HCT116 (cell line): ENCODE data around the gene TMEM117. TPM values are rescaled to one million over a fixed set of nuclear protein-coding genes. Genes with fewer than 3 reads are reported as not detected.
"Not testable (repeated sequence)": the region's sequence is repeated elsewhere in the genome, so short reads cannot be mapped to it uniquely, and the experiment has no call there.

Experiments used
- ATAC-seq: fragments of 200-7000 bp; cut with Tn5 transposase; 2 replicates; pipeline ENCODE4 v1.9.1; 2020; ENCODE audit warnings: mild to moderate bottlenecking, moderate library complexity
- BruUV-seq: library from RNA; stranded (reverse); fragments of 400-500 nt; replicated peaks from 2 replicates; lab custom pipeline; 2021; lab: Mats Ljungman, UMichigan
- CTCF ChIA-PET: fragments of 300-600 bp; sonication (Branson Sonifier 250); formaldehyde crosslinking; loops from one replicate; lab custom pipeline; 2021; ENCODE audit warnings: antibody characterized with exemption; lab: Charles Lee
- POLR2A ChIA-PET: fragments of 300-600, 350-600 bp; sonication (Branson Sonifier 250); formaldehyde crosslinking; loops from one replicate; lab custom pipeline; 2021; ENCODE audit warnings: antibody characterized with exemption; lab: Charles Lee
- RAD21 ChIA-PET, 2 experiments: fragments of 300-600 bp; sonication (Branson Sonifier 250); formaldehyde crosslinking; loops; one replicate each; lab custom pipeline; 2023; ENCODE audit warnings: low total read pairs in 2 of 2; ENCODE audit not compliant: uncharacterized antibody in 2 of 2, unreplicated experiment in 2 of 2, low non-redundant PET in 1 of 2; lab: Charles Lee
- DNase-seq: peaks from one replicate; pipeline ENCODE4 v3.0.0-alpha.2; 2010; ENCODE audit warnings: low read depth, low spot score
- H2AFZ ChIP-seq: fragments of 200-600 bp; shearing (Covaris generic), sonication (generic); 2 replicates; pipeline ENCODE4 v1.6.1; 2017; ENCODE audit warnings: low read depth, mixed run types, mixed read lengths, antibody characterized with exemption, low read length; ENCODE audit not compliant: poor library complexity, severe bottlenecking
- H3K27ac ChIP-seq: 2 replicates; pipeline ENCODE4 v1.5.1; 2012; ENCODE audit warnings: low read depth, low read length
- H3K27me3 ChIP-seq: fragments of 200-600 bp; sonication (generic); 2 replicates; pipeline ENCODE4 v1.6.1; 2016; ENCODE audit warnings: mixed run types, low read length, mixed read lengths; ENCODE audit not compliant: insufficient read depth
- H3K36me3 ChIP-seq, 2 experiments: fragments of 200-500 bp in 1 of 2; fragments of 200-600 bp in 1 of 2; sonication (Bioruptor generic) in 1 of 2; sonication (generic) in 1 of 2; 2 replicates each; pipeline versions ENCODE4 v1.5.1 to v1.6.1; 2014 to 2016; ENCODE audit warnings: low read length in 2 of 2, inconsistent platforms in 1 of 2, mixed read lengths in 1 of 2, mixed run types in 1 of 2; ENCODE audit not compliant: insufficient read depth in 2 of 2, control insufficient read depth in 1 of 2
- H3K4me1 ChIP-seq, 2 experiments: fragments of 200-600 bp in 1 of 2; sonication (generic) in 1 of 2; 2 replicates each; pipeline versions ENCODE4 v1.5.1 to v1.6.1; 2012 to 2017; ENCODE audit warnings: low read length in 2 of 2, inconsistent platforms in 1 of 2, mild to moderate bottlenecking in 1 of 2, mixed read lengths in 1 of 2, mixed run types in 1 of 2, moderate library complexity in 1 of 2; ENCODE audit not compliant: insufficient read depth in 2 of 2, control insufficient read depth in 1 of 2
- H3K4me2 ChIP-seq: fragments of 200-600 bp; sonication (generic); 2 replicates; pipeline ENCODE4 v1.6.1; 2017; ENCODE audit warnings: mixed run types, low read length, mixed read lengths
- H3K4me3 ChIP-seq, 2 experiments: fragments of 200-600 bp in 1 of 2; sonication (generic) in 1 of 2; replicated peaks in 1 of 2; 2 replicates each; pipeline ENCODE4 v1.5.1; 2011 to 2016; ENCODE audit warnings: low read length in 2 of 2, control low read depth in 1 of 2, low read depth in 1 of 2, mild to moderate bottlenecking in 1 of 2, mixed read lengths in 1 of 2, mixed run types in 1 of 2
- H3K79me2 ChIP-seq: fragments of 200-600 bp; sonication (generic); 2 replicates; pipeline ENCODE4 v1.6.1; 2017; ENCODE audit warnings: mild to moderate bottlenecking, mixed run types, low read length, moderate library complexity, mixed read lengths; ENCODE audit not compliant: insufficient read depth
- H3K9ac ChIP-seq: fragments of 200-600 bp; sonication (generic); 2 replicates; pipeline ENCODE4 v1.6.1; 2016; ENCODE audit warnings: low read length, mixed read lengths
- H3K9me2 ChIP-seq: fragments of 200-600 bp; sonication (generic), shearing (Covaris generic); 2 replicates; pipeline ENCODE4 v1.6.1; 2017; ENCODE audit warnings: mixed run types, mild to moderate bottlenecking, moderate library complexity; ENCODE audit not compliant: insufficient read depth
- H3K9me3 ChIP-seq, 2 experiments: fragments of 200-500 bp in 1 of 2; fragments of 200-600 bp in 1 of 2; sonication (Bioruptor generic) in 1 of 2; sonication (generic) in 1 of 2; 2 replicates each; pipeline ENCODE4 v1.6.1; 2014 to 2017; ENCODE audit warnings: low read length in 2 of 2, mixed read lengths in 2 of 2, inconsistent platforms in 1 of 2, low read depth in 1 of 2, mild to moderate bottlenecking in 1 of 2, mixed run types in 1 of 2, moderate library complexity in 1 of 2; ENCODE audit not compliant: control insufficient read depth in 1 of 2, insufficient read depth in 1 of 2
- H4K20me1 ChIP-seq: fragments of 200-600 bp; sonication (generic), shearing (Covaris generic); 2 replicates; pipeline ENCODE4 v1.6.1; 2017; ENCODE audit warnings: mixed run types, mild to moderate bottlenecking, moderate library complexity; ENCODE audit not compliant: insufficient read depth
- ATF3 ChIP-seq: IDR thresholded peaks from 2 replicates; pipeline ENCODE4 v1.6.1; 2012
- CEBPB ChIP-seq: IDR thresholded peaks from 2 replicates; pipeline ENCODE4 v1.6.1; 2012; ENCODE audit warnings: low read depth
- EGR1 ChIP-seq: IDR thresholded peaks from 2 replicates; pipeline ENCODE4 v1.6.1; 2012; ENCODE audit warnings: low read depth
- EZH2phosphoT487 ChIP-seq: fragments of 200-600 bp; IDR thresholded peaks from 2 replicates; pipeline ENCODE4 v1.6.1; 2018; ENCODE audit warnings: antibody characterized with exemption, borderline replicate concordance
- JUND ChIP-seq: IDR thresholded peaks from 2 replicates; pipeline ENCODE4 v1.6.1; 2012
- MAX ChIP-seq: IDR thresholded peaks from 2 replicates; pipeline ENCODE4 v1.6.1; 2012
- POLR2A ChIP-seq: IDR thresholded peaks from 2 replicates; pipeline ENCODE4 v1.7.0; 2011; ENCODE audit warnings: borderline replicate concordance; ENCODE audit not compliant: insufficient read depth, insufficient read length; ENCODE audit errors: extremely low read depth
- POLR2AphosphoS5 ChIP-seq: IDR thresholded peaks from 2 replicates; pipeline ENCODE4 v1.6.1; 2011; ENCODE audit warnings: mild to moderate bottlenecking, low read depth, low read length, moderate library complexity
- RAD21 ChIP-seq: IDR thresholded peaks from 2 replicates; pipeline ENCODE4 v1.6.1; 2012; ENCODE audit warnings: low read depth, mild to moderate bottlenecking
- SIN3A ChIP-seq: IDR thresholded peaks from 2 replicates; pipeline ENCODE4 v1.6.1; 2012; ENCODE audit warnings: low read depth
- SP1 ChIP-seq: IDR thresholded peaks from 2 replicates; pipeline ENCODE4 v1.6.1; 2012; ENCODE audit warnings: low read depth
- SRF ChIP-seq: IDR thresholded peaks from 2 replicates; pipeline ENCODE4 v1.6.1; 2012; ENCODE audit warnings: low read depth
- TCF7L2 ChIP-seq: IDR thresholded peaks from 2 replicates; pipeline ENCODE4 v1.7.0; 2011; ENCODE audit warnings: borderline replicate concordance, inconsistent platforms; ENCODE audit not compliant: insufficient read depth, insufficient read length; ENCODE audit errors: extremely low read depth
- YY1 ChIP-seq: IDR thresholded peaks from 2 replicates; pipeline ENCODE4 v1.6.1; 2011; ENCODE audit warnings: low read length, low read depth, moderate library complexity, mild to moderate bottlenecking; ENCODE audit not compliant: insufficient replicate concordance; ENCODE audit errors: extremely low read depth
- ZBTB33 ChIP-seq: IDR thresholded peaks from 2 replicates; pipeline ENCODE4 v1.6.1; 2011; ENCODE audit warnings: mild to moderate bottlenecking, low read length, moderate library complexity; ENCODE audit not compliant: insufficient replicate concordance; ENCODE audit errors: extremely low read depth
- ZFX ChIP-seq: fragments of 450-650 bp; IDR thresholded peaks from 2 replicates; pipeline ENCODE4 v1.6.1; 2017
- ZNF274 ChIP-seq: fragments of 200-500 bp; sonication (Bioruptor generic); IDR thresholded peaks from 2 replicates; pipeline ENCODE4 v1.6.1; 2014; ENCODE audit warnings: mild to moderate bottlenecking, low read depth, low read length, inconsistent platforms
- intact Hi-C: fragments of 100-400 bp; cut with micrococcal nuclease; formaldehyde crosslinking; loops from 2 replicates; pipeline ENCODE4 v1.10.0; 2022
- total RNA-seq: library from RNA; stranded (reverse); gene quantifications from one replicate; pipeline ENCODE4 v1.2.1, GENCODE V29; 2021; ENCODE audit not compliant: unreplicated experiment

The TMEM117 gene
- total RNA-seq, 1 experiment from 2014 or later: 3.6 TPM

GRCh38 chr12:44248436-44248835 is 412.6 kb downstream of the TMEM117 start (continued):
- TF ChIP-seq SIN3A: no peak
- TF ChIP-seq SRF: no peak
- TF ChIP-seq RAD21: no peak
- no peak for TF ChIP-seq SP1
- TF ChIP-seq ATF3: no peak

- DNase-seq, H3K4me1 ChIP-seq, H3K79me2 ChIP-seq, H3K27ac ChIP-seq, ATAC-seq, H3K9me2 ChIP-seq, H3K9me3 ChIP-seq, BruUV-seq, H3K4me3 ChIP-seq, H3K36me3 ChIP-seq, RAD21 ChIA-PET, H3K4me2 ChIP-seq, CTCF ChIA-PET, H3K27me3 ChIP-seq, H3K9ac ChIP-seq, intact Hi-C loops, POLR2A ChIA-PET, H4K20me1 ChIP-seq, H2AFZ ChIP-seq: not testable (repeated sequence)
Measured at GRCh38 chr12:44250440-44250839, 414.6 kb downstream of the TMEM117 start.

GRCh38 chr12:44253338-44253856 is 417.5 kb downstream of the TMEM117 start:
- RAD21 ChIA-PET: no interaction called here
- H3K79me2 ChIP-seq: no peaks in the 10 kb centered on the region
- H3K9me2 ChIP-seq: no peaks in the 10 kb centered on the region
- DNase-seq: no peak
- H3K4me1 ChIP-seq: no peaks in the 10 kb centered on the region
- no peak for ATAC-seq
- no peak overlapping the region for H3K4me2 ChIP-seq
- H3K36me3 ChIP-seq: no peaks in the 10 kb centered on the region
- CTCF ChIA-PET: no interaction called here
- no peak overlapping the region for H2AFZ ChIP-seq
- no peaks in the 10 kb centered on the region for H3K27me3 ChIP-seq
- POLR2A ChIA-PET: no interaction called here
- no peaks in the 10 kb centered on the region for H4K20me1 ChIP-seq
- H3K9me3 ChIP-seq: no peaks in the 10 kb centered on the region
- intact Hi-C loops: no loop called here
- H3K4me3 ChIP-seq: no peak overlapping the region
- H3K27ac ChIP-seq: no peak overlapping the region
- H3K9ac ChIP-seq: no peak overlapping the region
- no TSS peak for BruUV-seq
- TF ChIP-seq ZBTB33 (no peak), ZFX (no peak), EZH2phosphoT487 (no peak), YY1 (no peak), RAD21 (no peak), SIN3A (no peak), ZNF274 (no peak), TCF7L2 (no peak), POLR2AphosphoS5 (no peak), CEBPB (no peak), POLR2A (no peak), MAX (no peak), EGR1 (no peak), JUND (no peak), SRF (no peak), ATF3 (no peak)
